Measurements from ENCODE around the gene GDPD5. TPM values are rescaled to one million over a fixed set of nuclear protein-coding genes. Genes with fewer than 3 reads are reported as not detected.

Gene GDPD5
- total and polyA plus RNA-seq, 2 donors (not counting 3 experiments of a cell fraction or from before 2014, with no cell fraction given): 60.2 to 79.2 TPM

DNA sequence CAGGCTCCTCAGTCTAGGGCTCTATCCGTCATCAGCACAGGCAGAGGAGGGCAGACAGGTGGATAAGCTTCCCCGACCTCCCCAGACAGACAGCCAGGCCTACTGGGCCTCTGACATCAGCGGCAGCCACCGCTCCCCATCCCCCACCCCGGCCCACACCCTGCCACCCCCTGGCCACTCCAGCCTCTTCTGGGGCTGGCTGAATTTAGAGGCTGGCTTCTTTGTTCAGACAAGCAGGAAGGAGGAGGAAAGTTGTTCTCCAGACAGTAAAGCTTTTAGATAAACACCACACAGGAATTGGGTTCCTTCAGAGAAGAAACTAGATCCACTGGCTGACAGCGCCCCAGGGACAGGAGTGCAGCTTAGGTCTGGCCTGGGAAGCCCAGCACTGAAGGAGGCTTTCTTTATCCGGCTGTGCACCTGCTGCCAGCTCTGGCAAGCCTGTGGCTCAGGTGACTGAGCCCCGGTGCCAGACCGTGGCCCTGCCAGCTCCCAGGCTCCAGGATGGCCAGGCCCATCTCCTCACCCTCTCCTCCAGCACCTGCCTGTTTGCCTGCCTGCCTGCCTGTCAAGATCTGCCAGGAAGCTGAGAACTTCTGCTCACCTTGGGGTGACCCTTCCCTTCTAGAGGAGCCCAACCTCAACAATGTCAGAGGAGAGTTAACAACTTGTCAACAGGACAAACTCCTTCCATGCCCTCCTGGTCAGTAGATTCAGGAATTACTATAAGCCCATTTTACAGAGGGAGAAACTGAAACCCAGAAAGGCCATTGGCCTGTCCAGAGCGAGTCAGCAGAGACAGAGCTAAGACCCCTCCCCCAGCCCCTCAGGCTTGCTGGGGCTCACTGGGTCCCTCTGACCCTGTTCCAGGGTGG is 48.8 kb downstream of the GDPD5 start:
- Histone ChIP-seq H3K9me3 (replicated peaks; ENCODE audit: control insufficient read depth, insufficient read depth, low read length) (no peaks in the 10 kb centered on the region), H3K4me3 (replicated peaks in 1 of 3; ENCODE audit: insufficient read depth in 1 of 3, low read depth in 1 of 3, low read length in 3 of 3) (no peak overlapping the region), H3K4me2 (ENCODE audit: insufficient read depth, low read length) (no peak overlapping the region), H3K27ac (ENCODE audit: insufficient read depth, low read depth, low read length) (no peak overlapping the region), H3K4me1 (ENCODE audit: control insufficient read depth, extremely low read depth, insufficient read depth, low read length) (peaks cover 26% of the 10 kb centered on the region), H2AFZ (ENCODE audit: low read depth, low read length) (no peak overlapping the region), H3K36me3 (ENCODE audit: control insufficient read depth in 2 of 2, extremely low read depth in 1 of 2, insufficient read depth in 2 of 2, low read length in 2 of 2) (peaks cover 0 to 10% of the 10 kb centered on the region in 2 experiments), H3K27me3 (ENCODE audit: control insufficient read depth in 2 of 2, insufficient read depth in 2 of 2, low read length in 2 of 2) (no peaks in the 10 kb centered on the region), H4K20me1 (replicated peaks; ENCODE audit: control insufficient read depth, extremely low read depth, insufficient read depth, low read length) (no peaks in the 10 kb centered on the region), H3K9ac (replicated peaks; ENCODE audit: extremely low read depth, insufficient read depth, low read length) (no peak overlapping the region), H3K79me2 (ENCODE audit: control insufficient read depth, insufficient read depth, low read length) (no peaks in the 10 kb centered on the region), H3K9me1 (replicated peaks; ENCODE audit: control insufficient read depth, extremely low read depth, insufficient read depth, low read length) (no peaks in the 10 kb centered on the region)
- dilution Hi-C loops (cut with MboI; ENCODE audit: extremely low pct_ligation_motif_present, low sequenced_read_pairs): no loop called here
- POLR2A ChIA-PET: interaction anchor here (0.9 kb wide), 1 partner anchor 11 kb away, joined by 9 read pairs; no protein-coding TSS in a partner anchor
- CTCF ChIA-PET: interaction anchor here (1.0 to 3.4 kb wide), 4 partner anchors 9 to 46 kb away, joined by 3 to 12 read pairs (median 5); no protein-coding TSS in a partner anchor
- intact Hi-C loops (cut with micrococcal nuclease): no loop called here
- BruUV-seq (replicated peaks): no TSS peak
- DNase-seq (ENCODE audit: low read depth, low spot score) (no peak), FAIRE-seq (no peak)
- no peak for TF ChIP-seq MYC (IDR thresholded peaks at IDR 0.05; ENCODE audit: low read depth, low read length)
- no peak for TF ChIP-seq GATA2 (IDR thresholded peaks at IDR 0.05; ENCODE audit: insufficient read depth, insufficient read length, low read depth, low read length)
- no peak for TF ChIP-seq FOS (IDR thresholded peaks at IDR 0.05; ENCODE audit: borderline replicate concordance, insufficient read depth, low read length)
- TF ChIP-seq, protein P1, sequence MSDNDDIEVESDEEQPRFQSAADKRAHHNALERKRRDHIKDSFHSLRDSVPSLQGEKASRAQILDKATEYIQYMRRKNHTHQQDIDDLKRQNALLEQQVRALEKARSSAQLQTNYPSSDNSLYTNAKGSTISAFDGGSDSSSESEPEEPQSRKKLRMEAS (IDR thresholded peaks at IDR 0.05; ENCODE audit: insufficient read depth, insufficient read length): no peak
- no peak for TF ChIP-seq POLR2A (IDR thresholded peaks at IDR 0.05; ENCODE audit: low read depth, low read length)
- TF ChIP-seq JUN (IDR thresholded peaks at IDR 0.05; ENCODE audit: borderline replicate concordance, insufficient read depth, insufficient read length, low read depth): no peak
- no peak for TF ChIP-seq POLR2AphosphoS5 (IDR thresholded peaks at IDR 0.05; ENCODE audit: insufficient read depth, low read depth, low read length)
- no peak for TF ChIP-seq EZH2 (IDR thresholded peaks at IDR 0.05; ENCODE audit: borderline replicate concordance, low read depth, low read length, severe bottlenecking)
- TF ChIP-seq, protein P2, sequence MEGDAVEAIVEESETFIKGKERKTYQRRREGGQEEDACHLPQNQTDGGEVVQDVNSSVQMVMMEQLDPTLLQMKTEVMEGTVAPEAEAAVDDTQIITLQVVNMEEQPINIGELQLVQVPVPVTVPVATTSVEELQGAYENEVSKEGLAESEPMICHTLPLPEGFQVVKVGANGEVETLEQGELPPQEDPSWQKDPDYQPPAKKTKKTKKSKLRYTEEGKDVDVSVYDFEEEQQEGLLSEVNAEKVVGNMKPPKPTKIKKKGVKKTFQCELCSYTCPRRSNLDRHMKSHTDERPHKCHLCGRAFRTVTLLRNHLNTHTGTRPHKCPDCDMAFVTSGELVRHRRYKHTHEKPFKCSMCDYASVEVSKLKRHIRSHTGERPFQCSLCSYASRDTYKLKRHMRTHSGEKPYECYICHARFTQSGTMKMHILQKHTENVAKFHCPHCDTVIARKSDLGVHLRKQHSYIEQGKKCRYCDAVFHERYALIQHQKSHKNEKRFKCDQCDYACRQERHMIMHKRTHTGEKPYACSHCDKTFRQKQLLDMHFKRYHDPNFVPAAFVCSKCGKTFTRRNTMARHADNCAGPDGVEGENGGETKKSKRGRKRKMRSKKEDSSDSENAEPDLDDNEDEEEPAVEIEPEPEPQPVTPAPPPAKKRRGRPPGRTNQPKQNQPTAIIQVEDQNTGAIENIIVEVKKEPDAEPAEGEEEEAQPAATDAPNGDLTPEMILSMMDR (IDR thresholded peaks at IDR 0.05; ENCODE audit: extremely low read depth in 1 of 2, insufficient read depth in 1 of 2, low read depth in 1 of 2, low read length in 2 of 2): no peak

All from endothelial cell of umbilical vein (primary cell).